DND-41 (cell line): Measurements from ENCODE around the gene CCDC3.

Source experiments
- ATAC-seq: fragments of 200-7000 bp; cut with Tn5 transposase; 3 replicates; pipeline ENCODE4 v1.9.1; 2021; ENCODE audit warnings: low read depth; ENCODE audit not compliant: insufficient read depth
- DNase-seq: peaks from one replicate; pipeline ENCODE4 v3.0.0-alpha.2; 2020
- H2AFZ ChIP-seq: 2 replicates; pipeline ENCODE4 v1.6.0; 2012; ENCODE audit warnings: low read depth, low read length
- H3K27ac ChIP-seq: 2 replicates; pipeline ENCODE4 v1.5.1; 2012; ENCODE audit warnings: low read length, inconsistent platforms
- H3K27me3 ChIP-seq: fragments of 200-600 bp; sonication (generic); 2 replicates; pipeline ENCODE4 v1.6.0; 2012; ENCODE audit warnings: low read length, mild to moderate bottlenecking, inconsistent platforms; ENCODE audit not compliant: insufficient read depth, poor library complexity
- H3K36me3 ChIP-seq: 2 replicates; pipeline ENCODE4 v1.5.1; 2012; ENCODE audit warnings: low read length, inconsistent platforms; ENCODE audit not compliant: insufficient read depth
- H3K4me1 ChIP-seq: 2 replicates; pipeline ENCODE4 v1.5.1; 2012; ENCODE audit warnings: mild to moderate bottlenecking, low read length; ENCODE audit not compliant: insufficient read depth
- H3K4me2 ChIP-seq: 2 replicates; pipeline ENCODE4 v1.6.0; 2012; ENCODE audit warnings: mild to moderate bottlenecking, moderate library complexity, low read length, inconsistent platforms; ENCODE audit not compliant: insufficient read depth
- H3K4me3 ChIP-seq, 2 experiments: fragments of 200-600 bp in 1 of 2; shearing (Covaris generic) in 1 of 2; 2 replicates each; pipeline ENCODE4 v1.5.1; 2012 to 2016; ENCODE audit warnings: inconsistent platforms in 2 of 2, low read length in 2 of 2, mild to moderate bottlenecking in 2 of 2, low read depth in 1 of 2, moderate library complexity in 1 of 2
- H3K79me2 ChIP-seq: 2 replicates; pipeline ENCODE4 v1.6.0; 2012; ENCODE audit warnings: low read length, inconsistent platforms; ENCODE audit not compliant: insufficient read depth
- H3K9ac ChIP-seq: 2 replicates; pipeline ENCODE4 v1.6.0; 2012; ENCODE audit warnings: low read depth, mild to moderate bottlenecking, inconsistent platforms, low read length, moderate library complexity
- H3K9me3 ChIP-seq: 2 replicates; pipeline ENCODE4 v1.5.1; 2012; ENCODE audit warnings: low read length, moderate library complexity, mild to moderate bottlenecking, inconsistent platforms; ENCODE audit not compliant: insufficient read depth, severe bottlenecking
- H4K20me1 ChIP-seq: 2 replicates; pipeline ENCODE4 v1.6.0; 2012; ENCODE audit warnings: low read length; ENCODE audit not compliant: insufficient read depth
- CTCF ChIP-seq: IDR thresholded peaks from 2 replicates; pipeline ENCODE4 v1.5.1; 2012; ENCODE audit warnings: borderline replicate concordance, low read length, moderate library complexity, mild to moderate bottlenecking; ENCODE audit not compliant: poor library complexity, severe bottlenecking; ENCODE audit errors: extremely low read depth
- EZH2 ChIP-seq: IDR thresholded peaks from 3 replicates; pipeline ENCODE4 v1.6.1; 2012; ENCODE audit warnings: borderline replicate concordance, low read depth, mild to moderate bottlenecking, moderate library complexity, low read length, inconsistent platforms; ENCODE audit not compliant: severe bottlenecking

CCDC3 gene

GRCh38 chr10:12874501-12874900, 127.0 kb downstream of the CCDC3 start:
- no peaks in the 10 kb centered on the region for H3K79me2 ChIP-seq
- H3K9ac ChIP-seq, result no peak overlapping the region
- H2AFZ ChIP-seq, result no peak overlapping the region
- H3K27ac ChIP-seq, result no peak overlapping the region
- H3K36me3 ChIP-seq, result no peaks in the 10 kb centered on the region
- ATAC-seq, result no peak
- no peak for TF ChIP-seq CTCF
- TF ChIP-seq EZH2, result no peak
- no peak for DNase-seq
- no peaks in the 10 kb centered on the region for H3K27me3 ChIP-seq
- H3K9me3 ChIP-seq, result no peaks in the 10 kb centered on the region
- H4K20me1 ChIP-seq, result no peaks in the 10 kb centered on the region
- no peaks in the 10 kb centered on the region for H3K4me1 ChIP-seq
- no peak overlapping the region for H3K4me3 ChIP-seq
- no peak overlapping the region for H3K4me2 ChIP-seq

- DNase-seq (no peak), ATAC-seq (no peak)
- Histone ChIP-seq H3K9me3 (no peaks in the 10 kb centered on the region), H3K27ac (no peak overlapping the region), H4K20me1 (no peaks in the 10 kb centered on the region), H2AFZ (no peak overlapping the region), H3K36me3 (no peaks in the 10 kb centered on the region), H3K4me3 (no peak overlapping the region), H3K27me3 (no peaks in the 10 kb centered on the region), H3K4me2 (no peak overlapping the region), H3K9ac (no peak overlapping the region), H3K79me2 (no peaks in the 10 kb centered on the region), H3K4me1 (no peaks in the 10 kb centered on the region)
- no peak for TF ChIP-seq CTCF
- TF ChIP-seq EZH2, result no peak
Measured at GRCh38 chr10:12873172-12873571, 128.3 kb downstream of the CCDC3 start.

GRCh38 chr10:12872577-12872976, 128.9 kb downstream of the CCDC3 start:
- Histone ChIP-seq H3K4me1 (no peaks in the 10 kb centered on the region), H3K9me3 (no peaks in the 10 kb centered on the region), H3K27me3 (no peaks in the 10 kb centered on the region), H3K36me3 (no peaks in the 10 kb centered on the region), H3K79me2 (no peaks in the 10 kb centered on the region), H2AFZ (no peak overlapping the region), H3K9ac (no peak overlapping the region), H3K4me3 (no peak overlapping the region), H3K4me2 (no peak overlapping the region), H3K27ac (no peak overlapping the region), H4K20me1 (no peaks in the 10 kb centered on the region)
- ATAC-seq (no peak), DNase-seq (no peak)
- TF ChIP-seq CTCF (no peak), EZH2 (no peak)

- H3K9me3 ChIP-seq, result no peaks in the 10 kb centered on the region
- H3K9ac ChIP-seq, result no peak overlapping the region
- H3K4me1 ChIP-seq, result no peaks in the 10 kb centered on the region
- H4K20me1 ChIP-seq, result no peaks in the 10 kb centered on the region
- H2AFZ ChIP-seq, result no peak overlapping the region
- no peaks in the 10 kb centered on the region for H3K27me3 ChIP-seq
- H3K4me3 ChIP-seq, result no peak overlapping the region
- DNase-seq, result no peak
- no peak overlapping the region for H3K4me2 ChIP-seq
- H3K36me3 ChIP-seq, result no peaks in the 10 kb centered on the region
- no peak for TF ChIP-seq CTCF
- TF ChIP-seq EZH2, result no peak
- no peaks in the 10 kb centered on the region for H3K79me2 ChIP-seq
- no peak overlapping the region for H3K27ac ChIP-seq
- no peak for ATAC-seq
Measured at GRCh38 chr10:12869427-12869826, 132.1 kb downstream of the CCDC3 start.
